Measurements from ENCODE around the gene TEX29.

DNA sequence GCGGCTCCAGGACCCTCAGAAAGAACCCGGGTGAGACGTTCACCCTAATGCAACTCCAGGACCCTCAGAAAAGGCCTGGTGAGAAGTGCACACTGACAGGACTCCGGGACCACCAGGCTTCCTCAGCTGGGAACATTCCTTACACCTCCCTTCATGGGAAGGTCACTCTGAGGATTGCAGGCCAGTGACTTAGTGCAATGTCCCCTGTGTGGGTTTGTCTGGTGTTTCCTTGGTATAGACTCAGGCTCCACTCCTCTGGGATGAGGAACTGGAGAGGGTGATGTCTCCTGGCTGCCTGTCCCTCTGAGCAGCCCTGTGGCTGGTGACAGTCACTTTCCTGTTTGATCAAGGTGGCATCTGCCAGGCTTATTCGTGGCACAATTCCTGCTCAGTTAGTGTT lies 49.7 kb downstream of the TEX29 start:
- TF ChIP-seq NFIC (IDR thresholded peaks at IDR 0.05; ENCODE audit: borderline replicate concordance) (no peak), RFX5 (IDR thresholded peaks at IDR 0.05; ENCODE audit: low read length) (no peak), SMC3 (IDR thresholded peaks at IDR 0.05; ENCODE audit: low read depth, low read length) (no peak), FOXM1 (IDR thresholded peaks at IDR 0.05; ENCODE audit: low read depth) (no peak), TEAD4 (IDR thresholded peaks at IDR 0.05; ENCODE audit: borderline replicate concordance, insufficient read depth) (no peak), MXI1 (IDR thresholded peaks at IDR 0.05; ENCODE audit: low read depth, low read length) (no peak), NRF1 (IDR thresholded peaks at IDR 0.05; ENCODE audit: low read depth, low read length) (no peak)
- TF ChIP-seq, protein P1, sequence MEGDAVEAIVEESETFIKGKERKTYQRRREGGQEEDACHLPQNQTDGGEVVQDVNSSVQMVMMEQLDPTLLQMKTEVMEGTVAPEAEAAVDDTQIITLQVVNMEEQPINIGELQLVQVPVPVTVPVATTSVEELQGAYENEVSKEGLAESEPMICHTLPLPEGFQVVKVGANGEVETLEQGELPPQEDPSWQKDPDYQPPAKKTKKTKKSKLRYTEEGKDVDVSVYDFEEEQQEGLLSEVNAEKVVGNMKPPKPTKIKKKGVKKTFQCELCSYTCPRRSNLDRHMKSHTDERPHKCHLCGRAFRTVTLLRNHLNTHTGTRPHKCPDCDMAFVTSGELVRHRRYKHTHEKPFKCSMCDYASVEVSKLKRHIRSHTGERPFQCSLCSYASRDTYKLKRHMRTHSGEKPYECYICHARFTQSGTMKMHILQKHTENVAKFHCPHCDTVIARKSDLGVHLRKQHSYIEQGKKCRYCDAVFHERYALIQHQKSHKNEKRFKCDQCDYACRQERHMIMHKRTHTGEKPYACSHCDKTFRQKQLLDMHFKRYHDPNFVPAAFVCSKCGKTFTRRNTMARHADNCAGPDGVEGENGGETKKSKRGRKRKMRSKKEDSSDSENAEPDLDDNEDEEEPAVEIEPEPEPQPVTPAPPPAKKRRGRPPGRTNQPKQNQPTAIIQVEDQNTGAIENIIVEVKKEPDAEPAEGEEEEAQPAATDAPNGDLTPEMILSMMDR (IDR thresholded peaks at IDR 0.05) = no peak
- TF ChIP-seq, protein P2, sequence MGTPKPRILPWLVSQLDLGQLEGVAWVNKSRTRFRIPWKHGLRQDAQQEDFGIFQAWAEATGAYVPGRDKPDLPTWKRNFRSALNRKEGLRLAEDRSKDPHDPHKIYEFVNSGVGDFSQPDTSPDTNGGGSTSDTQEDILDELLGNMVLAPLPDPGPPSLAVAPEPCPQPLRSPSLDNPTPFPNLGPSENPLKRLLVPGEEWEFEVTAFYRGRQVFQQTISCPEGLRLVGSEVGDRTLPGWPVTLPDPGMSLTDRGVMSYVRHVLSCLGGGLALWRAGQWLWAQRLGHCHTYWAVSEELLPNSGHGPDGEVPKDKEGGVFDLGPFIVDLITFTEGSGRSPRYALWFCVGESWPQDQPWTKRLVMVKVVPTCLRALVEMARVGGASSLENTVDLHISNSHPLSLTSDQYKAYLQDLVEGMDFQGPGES (IDR thresholded peaks at IDR 0.05; ENCODE audit: low read depth, low read length) = no peak
- TF ChIP-seq, protein P3, sequence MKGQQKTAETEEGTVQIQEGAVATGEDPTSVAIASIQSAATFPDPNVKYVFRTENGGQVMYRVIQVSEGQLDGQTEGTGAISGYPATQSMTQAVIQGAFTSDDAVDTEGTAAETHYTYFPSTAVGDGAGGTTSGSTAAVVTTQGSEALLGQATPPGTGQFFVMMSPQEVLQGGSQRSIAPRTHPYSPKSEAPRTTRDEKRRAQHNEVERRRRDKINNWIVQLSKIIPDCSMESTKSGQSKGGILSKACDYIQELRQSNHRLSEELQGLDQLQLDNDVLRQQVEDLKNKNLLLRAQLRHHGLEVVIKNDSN (IDR thresholded peaks at IDR 0.05; ENCODE audit: borderline replicate concordance, low read depth) = no peak
- TF ChIP-seq, protein P4, sequence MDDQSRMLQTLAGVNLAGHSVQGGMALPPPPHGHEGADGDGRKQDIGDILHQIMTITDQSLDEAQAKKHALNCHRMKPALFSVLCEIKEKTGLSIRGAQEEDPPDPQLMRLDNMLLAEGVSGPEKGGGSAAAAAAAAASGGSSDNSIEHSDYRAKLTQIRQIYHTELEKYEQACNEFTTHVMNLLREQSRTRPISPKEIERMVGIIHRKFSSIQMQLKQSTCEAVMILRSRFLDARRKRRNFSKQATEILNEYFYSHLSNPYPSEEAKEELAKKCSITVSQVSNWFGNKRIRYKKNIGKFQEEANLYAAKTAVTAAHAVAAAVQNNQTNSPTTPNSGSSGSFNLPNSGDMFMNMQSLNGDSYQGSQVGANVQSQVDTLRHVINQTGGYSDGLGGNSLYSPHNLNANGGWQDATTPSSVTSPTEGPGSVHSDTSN (IDR thresholded peaks at IDR 0.05) = no peak

Measured in SK-N-SH (cell line).